ENCODE results near the gene MCRIP1.

MCRIP1 gene

GRCh38 chr17:81803728-81804558 is 29.1 kb downstream of the MCRIP1 start, which contains the start of gene GCGR:
GCGR (plus strand) TSS chr17:81804150; CDS start chr17:81809019, 4,869 bp downstream.
- DNase-seq (ENCODE audit: low read depth), result no peak

DNA sequence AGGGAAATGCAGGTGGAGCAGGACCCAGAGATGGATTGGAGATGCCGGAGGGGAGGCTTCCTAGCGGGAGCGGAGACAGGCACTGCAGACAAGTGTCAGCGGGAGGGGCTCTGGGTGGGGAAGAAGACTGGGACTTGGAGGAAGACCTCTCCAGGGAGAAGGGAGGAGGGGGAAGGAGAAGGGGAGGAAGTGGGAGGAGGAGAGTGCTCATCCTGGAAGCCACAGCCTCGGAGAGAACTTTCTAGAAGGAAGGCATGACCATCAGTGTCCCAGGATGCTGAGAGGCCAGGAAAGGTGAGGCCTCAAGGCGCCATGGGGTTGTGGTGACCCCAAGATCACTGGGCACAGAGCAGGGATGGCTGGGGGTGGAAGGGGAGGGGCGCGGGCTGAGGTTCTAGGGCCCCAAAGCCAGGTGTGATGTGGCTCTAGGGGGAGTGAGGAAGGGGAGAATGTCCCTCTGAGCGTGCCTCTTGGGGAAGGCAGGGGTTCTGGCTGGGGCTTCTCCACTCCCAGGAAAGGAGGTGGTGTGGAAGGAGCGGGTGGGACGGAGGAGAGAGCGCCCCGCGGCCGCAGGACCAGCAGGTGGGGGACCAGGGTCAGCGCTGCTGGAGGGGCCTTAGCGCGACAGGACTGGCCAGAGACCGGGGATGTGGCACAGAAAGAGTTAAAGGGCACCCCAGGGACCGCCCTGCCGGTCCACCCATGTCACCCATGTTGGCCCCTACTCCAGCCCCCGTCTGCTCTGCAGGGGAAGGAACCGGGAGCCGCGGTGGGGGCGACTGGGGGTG is 30.0 kb downstream of the MCRIP1 start:
- DNase-seq (ENCODE audit: low read depth), result no peak

GRCh38 chr17:81802048-81802758 is 30.9 kb downstream of the MCRIP1 start:
- no peak for DNase-seq (ENCODE audit: low read depth)

GRCh38 chr17:81801327-81801726 is 31.8 kb downstream of the MCRIP1 start:
- DNase-seq (ENCODE audit: low read depth), result no peak

DNA sequence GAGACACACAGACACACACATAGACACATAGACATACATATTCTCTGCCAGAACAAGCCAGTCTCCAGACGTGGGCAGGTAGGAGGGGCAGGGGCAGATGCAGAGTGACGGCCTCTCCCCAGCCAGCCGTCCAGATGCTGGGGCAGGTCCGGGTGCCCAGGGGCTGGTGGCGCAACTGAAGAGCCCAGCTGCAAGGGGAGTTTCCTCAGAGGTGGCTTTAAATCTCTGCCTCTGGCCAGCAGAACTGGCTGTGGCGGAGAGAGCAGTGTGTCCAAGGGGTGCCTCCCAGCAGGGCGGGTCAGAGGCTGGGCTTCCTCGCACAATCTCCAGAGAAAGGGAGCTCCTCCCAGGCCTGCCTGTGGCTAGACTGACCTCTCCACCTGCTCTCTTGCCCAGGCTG is 38.6 kb downstream of the MCRIP1 start:
- no peak for DNase-seq (ENCODE audit: low read depth)

DNA sequence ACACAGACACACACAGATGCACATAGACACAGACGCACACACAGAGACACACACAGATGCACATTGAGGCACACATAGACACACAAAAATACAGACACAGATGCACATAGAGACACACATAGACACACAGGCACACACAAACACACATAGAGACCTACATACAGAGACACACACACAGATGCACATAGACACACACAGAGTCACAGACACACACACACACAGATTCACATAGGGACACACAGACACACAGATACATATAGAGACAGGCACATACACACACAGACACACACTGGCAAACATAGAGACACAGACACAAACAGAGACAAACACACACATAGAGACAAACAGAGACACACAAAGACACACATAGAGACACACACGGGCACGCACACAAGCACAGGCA is 39.0 kb downstream of the MCRIP1 start:
- no peak for DNase-seq (ENCODE audit: low read depth)

DNA sequence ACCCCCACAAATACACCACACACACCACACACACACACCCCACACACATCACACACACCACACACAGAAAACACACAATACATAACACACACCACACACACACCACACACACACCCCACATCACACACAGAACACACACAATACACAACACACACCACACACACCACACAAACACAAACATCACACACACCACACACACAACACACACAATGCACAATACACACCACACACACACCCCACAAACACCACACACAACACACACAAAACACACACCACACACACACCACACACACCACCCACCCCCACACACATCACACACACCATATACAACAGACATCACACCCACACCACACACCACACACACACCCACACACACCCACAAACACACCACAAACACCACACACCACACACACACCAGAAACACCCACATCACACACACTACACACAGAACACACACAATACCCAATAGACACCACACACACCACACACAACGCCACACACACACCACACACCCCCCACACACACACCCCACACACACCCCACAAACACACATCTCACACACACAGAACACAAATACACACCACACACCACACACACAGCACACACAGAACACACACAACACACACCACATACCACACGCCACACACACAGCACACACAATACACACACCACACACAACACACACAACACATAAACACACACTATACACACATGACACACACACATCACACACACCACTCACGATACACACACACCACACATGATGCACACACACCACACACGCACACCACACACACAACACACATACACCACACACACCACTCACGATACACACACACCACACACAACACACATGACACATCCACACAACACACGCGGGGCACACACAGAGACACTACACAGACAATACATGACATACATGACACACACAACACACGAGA is 40.1 kb downstream of the MCRIP1 start:
- DNase-seq (ENCODE audit: low read depth), result no peak

All from stimulated activated CD8-positive, alpha-beta memory T cell treated with anti-CD3 and anti-CD28 coated beads, Interleukin-4, amount 100 ng/mL, for 24 hours (primary cell).